KBM-7 (cell line): ENCODE data around the gene VRK3.
A peak's percentile ranks its signal among the peaks of the same experiment; 100 is the strongest.

Source experiments
- DNase-seq: peaks from one replicate; pipeline ENCODE4 v3.0.0-alpha.2; 2015
- in situ Hi-C: fragments of 300-500 bp; cut with MboI; formaldehyde crosslinking; loops from 2 replicates; pipeline ENCODE4 v1.14.3; 2020; ENCODE audit warnings: low sequenced_read_pairs, low pct_unique_long_range_greater_than_20kb, mixed read lengths

Gene VRK3

GRCh38 chr19:49940482-49940791 lies 84.7 kb downstream of the VRK3 start:
- in situ Hi-C loops = no loop called here
- no peak for DNase-seq

- in situ Hi-C loops = no loop called here
- no peak for DNase-seq
These were observed 85.3 kb downstream of the VRK3 start for GRCh38 chr19:49939721-49940481.

- DNase-seq = no peak
- in situ Hi-C loops = no loop called here
These were observed 86.5 kb downstream of the VRK3 start for GRCh38 chr19:49938662-49939061.

GRCh38 chr19:49937750-49938381 lies 87.3 kb downstream of the VRK3 start:
- peak; percentile 86 for DNase-seq
- in situ Hi-C loops = no loop called here

GRCh38 chr19:49936549-49936948 lies 88.6 kb downstream of the VRK3 start:
- in situ Hi-C loops = no loop called here

GRCh38 chr19:49933643-49934042 lies 91.5 kb downstream of the VRK3 start:
- no peak for DNase-seq
- in situ Hi-C loops = no loop called here

More at GRCh38 chr19:49936549-49936948, 88.6 kb downstream of the VRK3 start:
- DNase-seq = no peak

- in situ Hi-C loops = no loop called here
- DNase-seq = no peak
These were observed 92.4 kb downstream of the VRK3 start for GRCh38 chr19:49932731-49933131.

GRCh38 chr19:49932041-49932451 lies 93.1 kb downstream of the VRK3 start:
- DNase-seq = no peak
- in situ Hi-C loops = no loop called here

GRCh38 chr19:49931293-49932040 lies 93.7 kb downstream of the VRK3 start:
- in situ Hi-C loops = no loop called here

GRCh38 chr19:49930483-49931011 lies 94.6 kb downstream of the VRK3 start:
- no peak for DNase-seq
- in situ Hi-C loops = no loop called here

More at GRCh38 chr19:49931293-49932040, 93.7 kb downstream of the VRK3 start:
- DNase-seq = no peak

- in situ Hi-C loops = no loop called here
- peak; percentile 96 for DNase-seq
These were observed 95.3 kb downstream of the VRK3 start for GRCh38 chr19:49929611-49930482.

GRCh38 chr19:49929121-49929610 lies 96.0 kb downstream of the VRK3 start, which contains the start of the genes ATF5 and NUP62:
ATF5 (plus strand) TSS chr19:49929205; CDS start chr19:49930851, 1,646 bp downstream.
NUP62 (minus strand) TSS chr19:49929504; CDS start chr19:49909807, 19,697 bp downstream.
- in situ Hi-C loops = no loop called here
- peak; percentile 88 for DNase-seq

- no peak for DNase-seq
- in situ Hi-C loops = no loop called here
These were observed 97.5 kb downstream of the VRK3 start for GRCh38 chr19:49927526-49928264.

GRCh38 chr19:49926515-49926914 lies 98.7 kb downstream of the VRK3 start:
- in situ Hi-C loops = no loop called here
- DNase-seq = no peak
